HG03342 (cell line): ENCODE data around the gene ABHD10.
A peak's percentile ranks its signal among the peaks of the same experiment; 100 is the strongest.

ENCODE experiments used
- ATAC-seq: cut with Tn5 transposase; IDR thresholded peaks from one replicate; pipeline ENCODE4 v1.9.1; 2021; ENCODE audit warnings: mild to moderate bottlenecking, moderate library complexity; ENCODE audit not compliant: unreplicated experiment

Gene ABHD10

DNA sequence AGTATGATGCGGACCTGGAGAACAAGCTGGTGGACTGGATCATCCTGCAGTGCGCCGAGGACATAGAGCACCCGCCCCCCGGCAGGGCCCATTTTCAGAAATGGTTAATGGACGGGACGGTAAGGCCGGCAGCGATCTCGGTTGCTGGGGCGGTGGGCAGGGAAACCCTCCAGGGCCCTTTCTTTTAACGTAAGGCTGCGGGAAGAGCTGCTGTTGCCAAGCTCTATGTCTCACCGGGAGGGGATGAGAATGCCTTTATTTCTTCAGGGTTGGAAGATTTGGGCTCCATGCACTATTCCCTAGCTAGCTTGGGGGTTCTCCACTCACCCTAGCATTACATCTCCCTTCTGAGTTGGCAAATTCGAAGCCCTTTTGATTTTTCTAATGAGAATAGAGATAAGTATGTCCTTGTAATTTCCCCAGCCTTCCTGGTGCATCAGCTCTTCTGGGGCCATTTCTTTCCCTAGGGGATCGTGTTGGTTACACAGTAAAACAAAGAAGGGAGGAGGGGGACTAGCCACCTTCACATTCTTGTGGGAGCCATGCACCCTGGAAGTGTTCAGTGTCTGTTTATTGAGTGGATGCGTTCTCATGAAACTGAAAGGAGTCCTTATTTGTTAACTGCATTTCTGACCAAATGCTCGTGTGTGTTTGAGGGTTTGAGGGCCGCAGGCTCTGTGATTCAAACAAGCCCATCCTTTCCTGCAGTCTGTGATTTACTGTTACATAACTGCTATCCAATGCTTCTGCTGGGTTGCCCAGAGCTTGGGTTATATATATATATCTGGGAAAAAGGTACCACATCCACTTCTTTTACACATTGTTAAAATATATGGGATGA, 20.9 kb downstream of the ABHD10 start:
- ATAC-seq, result peak; percentile 33

GRCh38 chr3:112000367-112000771, 21.5 kb downstream of the ABHD10 start:
- ATAC-seq, result no peak

GRCh38 chr3:112000966-112001365, 22.1 kb downstream of the ABHD10 start:
- no peak for ATAC-seq

DNA sequence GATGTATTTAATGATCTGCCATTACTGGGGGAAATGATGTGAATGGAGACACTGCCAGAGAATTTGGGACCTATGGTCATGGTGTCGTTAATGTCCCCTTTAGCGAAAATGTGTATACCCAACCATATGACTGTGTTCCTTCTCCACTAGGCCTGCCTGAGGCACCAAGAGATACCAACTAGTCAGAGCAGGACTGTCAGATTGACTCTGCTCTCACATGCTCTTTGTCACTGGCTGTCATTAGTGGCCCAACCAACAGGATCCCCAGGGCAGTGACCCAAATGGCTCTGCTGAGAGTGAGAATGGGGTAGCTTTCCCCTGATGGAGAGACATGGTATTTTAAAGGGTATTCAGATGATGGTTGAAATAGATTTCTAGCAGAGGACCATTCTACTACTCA, 22.7 kb downstream of the ABHD10 start:
- no peak for ATAC-seq

DNA sequence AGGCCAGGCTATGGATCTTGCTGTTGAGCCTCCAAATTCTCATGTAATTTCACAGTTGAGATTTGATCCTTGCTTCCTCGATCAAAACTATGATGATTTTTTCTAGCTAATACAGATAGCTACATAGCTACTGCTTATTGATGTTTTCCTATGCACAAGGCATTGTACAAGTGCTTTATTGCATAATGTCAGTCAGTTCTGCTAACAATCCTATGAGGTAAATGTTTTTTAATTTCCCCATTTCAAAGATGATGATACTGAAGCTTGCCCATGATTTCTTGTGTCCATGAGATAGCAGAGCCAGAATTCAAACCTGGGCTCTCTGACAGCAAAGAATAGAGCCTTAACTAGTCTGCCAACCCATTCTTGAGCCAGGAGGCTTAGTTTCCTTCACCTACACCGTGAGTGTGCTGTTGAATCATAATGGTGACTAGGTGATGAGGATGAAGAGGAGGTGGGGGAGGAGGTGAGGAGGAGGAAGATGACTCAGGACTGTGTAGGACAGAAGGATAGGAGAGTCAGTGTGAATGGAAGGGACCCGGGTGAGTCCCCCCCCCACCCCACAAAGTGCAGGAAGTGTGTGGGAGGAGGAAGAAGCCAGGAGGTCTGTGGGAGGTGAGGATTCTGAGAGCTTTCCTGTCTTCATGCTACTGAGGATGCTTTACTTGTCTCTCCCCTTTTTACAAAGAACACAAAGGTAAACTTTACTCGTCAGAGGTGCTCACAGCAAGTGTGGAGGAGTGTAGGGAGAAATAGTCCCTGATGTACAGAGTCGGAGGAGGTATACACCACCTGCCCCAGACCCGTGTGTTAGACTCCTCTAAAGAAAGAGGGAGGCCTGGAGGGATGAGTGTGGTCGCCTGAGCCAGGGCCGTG, 23.5 kb downstream of the ABHD10 start:
- ATAC-seq, result no peak

DNA sequence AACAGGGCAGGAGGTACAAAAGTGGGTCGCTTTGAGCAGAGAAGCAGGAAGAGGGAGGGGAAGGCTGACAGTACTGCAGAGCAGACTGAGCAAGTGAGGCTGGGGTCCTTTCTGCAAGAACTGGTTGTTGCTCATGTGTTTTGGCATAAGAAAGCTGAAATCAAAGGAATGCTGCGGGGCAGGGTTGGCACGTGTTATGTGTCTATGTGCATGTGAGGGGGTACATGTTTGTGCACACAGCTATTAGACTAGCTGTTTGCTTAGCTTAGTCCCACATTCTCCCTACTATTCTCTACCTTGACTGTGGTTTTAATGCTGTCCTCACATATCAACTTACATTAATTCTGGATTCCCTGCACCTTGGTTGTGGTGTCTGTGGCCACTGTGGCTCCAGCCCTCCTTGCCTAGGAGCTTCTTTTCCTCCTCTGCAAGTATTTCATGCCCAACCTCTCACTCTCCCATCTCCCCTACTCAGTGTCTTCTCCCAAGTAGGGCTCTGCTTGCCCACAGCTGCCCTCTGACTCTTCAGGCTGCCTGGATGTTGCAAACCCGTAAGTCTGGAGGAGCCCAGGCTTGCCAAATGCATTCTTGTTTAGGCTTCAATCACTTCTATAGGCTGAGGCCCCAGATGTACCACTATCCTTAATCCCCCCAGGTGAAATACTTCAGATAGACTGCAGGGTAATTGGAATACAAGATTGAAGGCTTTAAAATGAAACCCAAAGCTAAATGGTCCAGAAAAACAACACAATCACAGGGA, 24.7 kb downstream of the ABHD10 start:
- ATAC-seq, result no peak

GRCh38 chr3:112004187-112004586, 25.4 kb downstream of the ABHD10 start:
- ATAC-seq, result no peak

- ATAC-seq, result no peak
Observed at GRCh38 chr3:112004669-112005068, 25.8 kb downstream of the ABHD10 start.

DNA sequence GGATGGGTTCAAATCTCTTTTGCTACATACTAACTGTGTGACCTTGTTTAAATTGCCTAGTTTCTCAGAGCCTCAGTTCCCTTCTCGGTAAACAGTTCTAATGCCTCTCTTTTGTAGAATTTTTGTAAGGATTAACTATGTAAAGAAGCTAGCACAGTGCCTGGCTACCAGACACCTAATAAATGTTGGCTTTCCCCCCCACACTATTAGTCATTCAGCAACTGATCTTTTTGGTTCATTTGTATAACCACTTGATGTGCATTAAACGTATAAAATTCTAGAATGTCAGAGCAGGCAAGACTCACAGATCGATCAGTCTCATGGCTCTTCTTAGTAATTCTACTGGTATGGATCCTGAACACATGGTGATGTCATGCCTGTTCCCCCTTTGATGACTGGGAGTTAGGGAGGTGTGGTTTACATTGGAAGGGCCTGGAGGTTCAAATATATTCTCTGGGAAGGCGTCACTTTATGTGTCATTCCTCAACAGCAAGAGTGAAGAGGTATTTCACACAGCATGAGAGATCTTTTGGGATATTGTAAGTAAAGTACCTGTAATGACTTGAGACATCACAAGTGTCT, 26.4 kb downstream of the ABHD10 start:
- no peak for ATAC-seq

- no peak for ATAC-seq
Observed at GRCh38 chr3:112007633-112008032, 28.8 kb downstream of the ABHD10 start.

DNA sequence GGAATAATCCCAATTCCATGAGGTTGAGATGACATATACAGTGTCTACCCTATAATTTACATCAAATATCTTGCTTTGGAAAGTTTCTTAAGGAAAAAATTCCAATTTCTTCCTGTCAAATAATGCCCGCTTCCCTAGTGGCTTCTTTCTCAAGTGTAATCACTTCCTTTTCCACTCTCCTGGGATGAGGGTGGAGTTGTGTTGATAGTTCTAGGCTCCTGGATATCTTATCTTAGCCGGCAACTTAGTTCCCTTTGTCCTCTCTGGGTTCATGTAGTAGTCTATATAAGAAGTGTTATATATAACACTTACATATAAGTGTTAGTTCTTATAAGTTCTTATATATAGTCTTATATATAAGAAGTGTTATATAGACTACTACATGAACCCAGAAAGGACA, 30.8 kb downstream of the ABHD10 start:
- no peak for ATAC-seq

- ATAC-seq, result no peak
Observed at GRCh38 chr3:112010636-112011035, 31.8 kb downstream of the ABHD10 start.

DNA sequence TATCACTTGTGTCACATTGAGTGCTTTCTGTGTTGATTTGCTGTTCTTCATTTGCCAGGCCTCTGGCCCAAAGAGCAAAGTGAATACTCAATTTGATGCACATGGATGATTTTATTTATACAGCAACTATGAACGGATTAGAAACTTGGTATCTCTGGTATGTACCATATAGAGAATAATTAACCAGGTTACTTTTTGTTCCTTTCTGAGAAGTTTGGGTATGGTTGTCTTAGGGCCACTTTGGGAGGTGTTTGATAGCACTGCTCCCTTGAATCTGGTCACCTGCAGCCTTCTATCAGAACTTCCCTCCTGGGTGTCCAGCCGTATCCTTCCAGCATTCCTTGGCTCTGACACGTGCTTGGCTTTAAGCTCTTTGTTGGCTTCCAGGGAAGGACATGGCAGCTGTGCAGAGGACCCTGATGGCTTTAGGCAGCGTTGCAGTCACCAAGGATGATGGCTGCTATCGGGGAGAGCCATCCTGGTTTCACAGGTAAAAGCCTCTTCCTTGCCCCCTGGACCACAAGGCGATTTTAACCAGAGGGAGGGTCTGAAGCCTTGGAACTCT, 32.6 kb downstream of the ABHD10 start:
- no peak for ATAC-seq

DNA sequence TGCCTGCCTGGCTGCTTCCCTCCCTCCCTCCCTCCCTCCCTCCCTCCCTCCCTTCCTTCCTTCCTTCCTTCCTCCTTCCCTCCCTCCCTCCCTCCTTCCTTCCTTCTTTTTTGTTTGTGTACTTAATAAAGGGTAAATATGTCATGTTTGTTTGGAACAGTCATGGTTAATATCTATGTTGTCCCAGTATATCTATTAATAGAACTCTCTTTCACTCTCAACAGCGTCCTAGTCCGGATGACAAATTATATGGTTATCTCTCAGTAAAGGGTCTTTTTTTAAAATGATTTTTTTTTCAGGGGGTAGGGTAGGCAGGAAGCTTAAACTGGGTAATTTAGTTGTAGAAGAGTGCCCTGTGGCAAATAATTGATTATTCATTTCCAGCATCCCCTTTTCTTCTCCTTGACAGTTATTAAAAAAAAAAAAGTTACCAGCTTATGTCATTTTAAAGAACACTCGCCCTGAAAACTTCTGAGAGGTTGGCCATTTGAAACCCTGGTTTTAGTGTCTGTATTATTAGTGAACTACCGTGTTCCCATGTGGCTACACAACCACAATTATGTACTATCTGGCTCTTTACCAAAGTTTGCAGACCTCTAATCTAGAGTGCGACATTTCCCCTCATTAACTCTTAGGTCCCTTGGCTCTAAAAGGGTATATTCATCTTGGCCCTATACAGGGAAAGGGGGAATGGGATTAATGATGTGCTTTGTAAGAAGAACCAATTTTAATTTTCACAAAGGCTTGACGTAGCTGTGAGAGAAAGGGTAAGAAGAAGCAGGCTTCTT, 33.6 kb downstream of the ABHD10 start:
- no peak for ATAC-seq

GRCh38 chr3:112013058-112013783, 34.4 kb downstream of the ABHD10 start:
- ATAC-seq, result peak; percentile 82

- peak; percentile 28 for ATAC-seq
Observed at GRCh38 chr3:112013784-112014143, 34.9 kb downstream of the ABHD10 start.

DNA sequence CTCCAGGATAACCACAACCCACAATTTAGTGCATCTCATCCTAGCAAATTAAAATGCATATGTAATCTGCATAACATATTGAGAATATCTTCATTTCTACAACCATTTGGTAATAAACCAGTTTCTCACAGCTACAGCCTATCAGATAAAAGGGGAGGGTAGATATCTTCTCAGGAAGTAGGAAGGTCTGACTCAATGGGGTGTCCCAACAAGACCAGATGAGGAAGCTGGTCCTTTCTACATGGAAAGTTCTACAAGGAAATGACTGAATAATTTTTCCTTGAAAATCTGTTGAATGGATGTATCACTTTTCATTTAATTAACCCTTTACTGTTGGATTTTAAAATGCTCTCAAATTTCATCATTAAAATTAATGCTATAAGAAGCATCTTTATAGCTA, 38.3 kb downstream of the ABHD10 start:
- ATAC-seq, result no peak

DNA sequence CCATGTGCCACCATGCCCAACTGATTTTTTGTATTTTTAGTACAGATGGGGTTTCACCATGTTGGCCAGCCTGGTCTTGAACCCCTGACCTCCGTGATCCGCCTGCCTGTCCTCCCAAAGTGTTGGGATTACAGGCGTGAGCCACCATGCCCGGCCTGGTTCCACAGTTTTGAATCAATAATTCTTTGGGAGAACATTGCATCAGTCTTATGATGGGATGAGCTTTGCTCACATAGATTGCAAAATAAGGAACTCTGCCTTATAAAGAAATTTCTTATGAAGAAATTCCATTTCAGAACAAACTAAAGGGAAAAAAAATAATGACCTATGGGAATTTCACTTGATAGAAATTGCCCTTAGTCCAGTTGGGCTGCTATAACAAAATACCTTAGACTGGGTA, 39.9 kb downstream of the ABHD10 start:
- no peak for ATAC-seq

- no peak for ATAC-seq
Observed at GRCh38 chr3:112019716-112020115, 40.9 kb downstream of the ABHD10 start.
